Endothelial cell of umbilical vein (primary cell): ENCODE data around the gene FAM181A. TPM values are rescaled to one million over a fixed set of nuclear protein-coding genes. Genes with fewer than 3 reads are reported as not detected.

Experiments used
- BruUV-seq: library from RNA; stranded (reverse); fragments of 400-500 nt; replicated peaks from 2 replicates; lab custom pipeline; 2021; lab: Mats Ljungman, UMichigan
- CTCF ChIA-PET: fragments of 300-600, 350-600 bp; sonication (Branson Sonifier 250); formaldehyde crosslinking; loops from one replicate; lab custom pipeline; 2021; ENCODE audit warnings: antibody characterized with exemption, inconsistent platforms; lab: Charles Lee
- POLR2A ChIA-PET: fragments of 300-600, 350-600 bp; sonication (Branson Sonifier 250); formaldehyde crosslinking; loops from one replicate; lab custom pipeline; 2021; ENCODE audit warnings: antibody characterized with exemption, inconsistent platforms; lab: Charles Lee
- DNase-seq: peaks from one replicate; pipeline ENCODE4 v3.0.0-alpha.2; 2011; ENCODE audit warnings: low read depth, low spot score
- FAIRE-seq: peaks from 2 replicates; lab custom pipeline; 2011; peaks lifted over from hg19 to GRCh38; lab: Jason Lieb, UNC
- H2AFZ ChIP-seq: 2 replicates; pipeline ENCODE4 v1.6.0; 2012; ENCODE audit warnings: low read depth, low read length, control low read depth, inconsistent platforms
- H3K27ac ChIP-seq: 2 replicates; pipeline ENCODE4 v1.5.1; 2011; ENCODE audit warnings: low read depth, mild to moderate bottlenecking, control low read depth, low read length, moderate library complexity; ENCODE audit not compliant: insufficient read depth
- H3K27me3 ChIP-seq, 2 experiments: 2 replicates each; pipeline versions ENCODE4 v1.6.0 to v1.6.1; 2011; ENCODE audit warnings: low read length in 2 of 2, mixed read lengths in 1 of 2; ENCODE audit not compliant: control insufficient read depth in 2 of 2, insufficient read depth in 2 of 2
- H3K36me3 ChIP-seq, 2 experiments: 2 replicates in 1 of 2; 3 replicates in 1 of 2; pipeline ENCODE4 v1.5.1; 2011; ENCODE audit warnings: low read length in 2 of 2, mild to moderate bottlenecking in 1 of 2, moderate library complexity in 1 of 2; ENCODE audit not compliant: control insufficient read depth in 2 of 2, insufficient read depth in 2 of 2; ENCODE audit errors: extremely low read depth in 1 of 2
- H3K4me1 ChIP-seq: 3 replicates; pipeline ENCODE4 v1.5.1; 2011; ENCODE audit warnings: mild to moderate bottlenecking, low read length; ENCODE audit not compliant: control insufficient read depth, insufficient read depth; ENCODE audit errors: extremely low read depth
- H3K4me2 ChIP-seq: 2 replicates; pipeline ENCODE4 v1.6.1; 2011; ENCODE audit warnings: low read length, control low read depth, mixed read lengths; ENCODE audit not compliant: insufficient read depth
- H3K4me3 ChIP-seq, 3 experiments: fragments of 200-600 bp in 1 of 3; sonication (generic), shearing (Covaris generic) in 1 of 3; replicated peaks in 1 of 3; 2 replicates each; pipeline ENCODE4 v1.5.1; 2011 to 2016; ENCODE audit warnings: control low read depth in 3 of 3, low read length in 3 of 3, mild to moderate bottlenecking in 2 of 3, inconsistent platforms in 1 of 3, low read depth in 1 of 3, moderate library complexity in 1 of 3; ENCODE audit not compliant: insufficient read depth in 1 of 3
- H3K79me2 ChIP-seq: 2 replicates; pipeline ENCODE4 v1.6.0; 2012; ENCODE audit warnings: low read length, inconsistent platforms; ENCODE audit not compliant: control insufficient read depth, insufficient read depth
- H3K9ac ChIP-seq: replicated peaks from 2 replicates; pipeline ENCODE3; 2011; ENCODE audit warnings: low read length, control low read depth; ENCODE audit not compliant: insufficient read depth; ENCODE audit errors: extremely low read depth
- H3K9me1 ChIP-seq: replicated peaks from 3 replicates; pipeline ENCODE4 v1.6.0; 2011; ENCODE audit warnings: mild to moderate bottlenecking, low read length; ENCODE audit not compliant: control insufficient read depth, insufficient read depth; ENCODE audit errors: extremely low read depth
- H3K9me3 ChIP-seq: replicated peaks from 2 replicates; pipeline ENCODE4 v1.5.1; 2012; ENCODE audit warnings: low read length, inconsistent platforms; ENCODE audit not compliant: control insufficient read depth, insufficient read depth
- H4K20me1 ChIP-seq: replicated peaks from 2 replicates; pipeline ENCODE3; 2011; ENCODE audit warnings: mild to moderate bottlenecking, low read length; ENCODE audit not compliant: control insufficient read depth, insufficient read depth; ENCODE audit errors: extremely low read depth
- CTCF ChIP-seq, 2 donors: IDR thresholded peaks; 1 replicate in 1 of 2; 2 replicates in 1 of 2; pipeline ENCODE4 v1.5.1; 2011; ENCODE audit warnings: low read length in 2 of 2, mild to moderate bottlenecking in 2 of 2, moderate library complexity in 2 of 2, control low read depth in 1 of 2, inconsistent platforms in 1 of 2, low read depth in 1 of 2; ENCODE audit not compliant: insufficient read depth in 1 of 2; ENCODE audit errors: extremely low read depth in 1 of 2
- EZH2 ChIP-seq: IDR thresholded peaks from 2 replicates; pipeline ENCODE4 v1.6.1; 2012; ENCODE audit warnings: borderline replicate concordance, low read depth, mild to moderate bottlenecking, moderate library complexity, low read length, inconsistent platforms; ENCODE audit not compliant: severe bottlenecking
- FOS ChIP-seq: IDR thresholded peaks from 2 replicates; pipeline ENCODE4 v1.6.1; 2011; ENCODE audit warnings: mild to moderate bottlenecking, low read length, moderate library complexity, borderline replicate concordance; ENCODE audit not compliant: insufficient read depth
- GATA2 ChIP-seq: IDR thresholded peaks from 2 replicates; pipeline ENCODE4 v1.7.0; 2011; ENCODE audit warnings: low read depth, mild to moderate bottlenecking, moderate library complexity, mixed read lengths, low read length; ENCODE audit not compliant: insufficient read length, insufficient read depth
- JUN ChIP-seq: IDR thresholded peaks from 2 replicates; pipeline ENCODE4 v1.6.1; 2011; ENCODE audit warnings: borderline replicate concordance, low read depth; ENCODE audit not compliant: insufficient read length, insufficient read depth
- MAX ChIP-seq: IDR thresholded peaks from 2 replicates; pipeline ENCODE4 v1.6.1; 2011; ENCODE audit not compliant: insufficient read depth, insufficient read length
- MYC ChIP-seq: IDR thresholded peaks from one replicate; pipeline ENCODE4 v1.6.1; 2011; ENCODE audit warnings: mild to moderate bottlenecking, low read depth, low read length
- POLR2A ChIP-seq: IDR thresholded peaks from 2 replicates; pipeline ENCODE4 v1.6.1; 2012; ENCODE audit warnings: low read depth, mild to moderate bottlenecking, control low read depth, low read length
- POLR2AphosphoS5 ChIP-seq: IDR thresholded peaks from 2 replicates; pipeline ENCODE4 v1.6.1; 2012; ENCODE audit warnings: low read depth, mild to moderate bottlenecking, control low read depth, low read length, moderate library complexity; ENCODE audit not compliant: insufficient read depth
- dilution Hi-C: fragments of 300-500 bp; cut with MboI; formaldehyde crosslinking; loops from one replicate; pipeline ENCODE4 v1.15.0; 2019; ENCODE audit warnings: low sequenced_read_pairs; ENCODE audit not compliant: extremely low pct_ligation_motif_present
- intact Hi-C: fragments of 100-400 bp; cut with micrococcal nuclease; formaldehyde crosslinking; loops from one replicate; pipeline ENCODE4 v1.10.0; 2022
- polyA plus RNA-seq, 4 experiments: library from polyadenylated mRNA; depleted of rRNA in 3 of 4; stranded (reverse) in 3 of 4; unstranded in 1 of 4; fragments of >200 nt; gene quantifications; 2 replicates each; pipeline versions ENCODE4 v1.2.1 to v1.2.3, GENCODE V29; 2011 to 2012; ENCODE audit warnings: missing spikeins in 1 of 4
- total RNA-seq: library from RNA; stranded (reverse); gene quantifications from 2 replicates; pipeline ENCODE4 v1.2.3, GENCODE V29; 2021

The FAM181A gene
- total and polyA plus RNA-seq, 2 donors (not counting 3 experiments of a cell fraction or from before 2014, with no cell fraction given): not detected

GRCh38 chr14:93909429-93910128 is 17.6 kb upstream of the FAM181A start:
- ChIA-PET POLR2A (no interaction called here), CTCF (no interaction called here)
- FAIRE-seq (no peak), DNase-seq (no peak)
- Histone ChIP-seq H3K36me3 (no peaks in the 10 kb centered on the region), H3K27me3 (no peaks in the 10 kb centered on the region), H3K9me3 (no peaks in the 10 kb centered on the region), H3K27ac (no peak overlapping the region), H2AFZ (no peak overlapping the region), H4K20me1 (no peaks in the 10 kb centered on the region), H3K4me2 (no peak overlapping the region), H3K4me1 (no peaks in the 10 kb centered on the region), H3K9me1 (no peaks in the 10 kb centered on the region), H3K9ac (no peak overlapping the region), H3K79me2 (no peaks in the 10 kb centered on the region), H3K4me3 (no peak overlapping the region)
- no TSS peak for BruUV-seq
- intact Hi-C loops (no loop called here), dilution Hi-C loops (no loop called here)
- TF ChIP-seq GATA2: no peak
- no peak for TF ChIP-seq JUN
- no peak for TF ChIP-seq POLR2A
- no peak for TF ChIP-seq MAX
- TF ChIP-seq CTCF (IDR thresholded peaks at IDR 0.05; ENCODE audit: extremely low read depth in 1 of 2, insufficient read depth in 1 of 2, low read depth in 1 of 2, low read length in 2 of 2): no peak
- TF ChIP-seq FOS: no peak
- TF ChIP-seq EZH2: no peak
- no peak for TF ChIP-seq POLR2AphosphoS5
- no peak for TF ChIP-seq MYC
